Right ventricle myocardium inferior (tissue), 1 donor: ENCODE measurements around the gene UBE2O. TPM values are rescaled to one million over a fixed set of nuclear protein-coding genes. Genes with fewer than 3 reads are reported as not detected.
"Not testable (repeated sequence)": the region's sequence is repeated elsewhere in the genome, so short reads cannot be mapped to it uniquely, and the experiment has no call there.

Experiments used
- ATAC-seq: fragments of 200-7000 bp; cut with Tn5 transposase; one replicate; pipeline ENCODE4 v1.9.1; 2020; ENCODE audit warnings: mild to moderate bottlenecking, moderate library complexity
- DNase-seq: peaks from one replicate; pipeline ENCODE4 v3.0.0; 2021; ENCODE audit errors: missing footprints
- intact Hi-C: fragments of 100-400 bp; cut with DNase I; formaldehyde crosslinking; loops from one replicate; pipeline ENCODE4 v1.11.0; 2022
- total RNA-seq: library from RNA; stranded (reverse); fragmentation: NEBNext Ultra II Directional; extraction: Animal tissue kit (Norgen Biotek cat#: 25700); gene quantifications from one replicate; pipeline ENCODE4 v1.2.1, GENCODE V29; 2021
- donor health status: DM: no; HTN: yes; CAD: no; lungs with severe emphysema.

UBE2O gene
- total RNA-seq, 1 donor from 2014 or later: 35.4 TPM

DNA sequence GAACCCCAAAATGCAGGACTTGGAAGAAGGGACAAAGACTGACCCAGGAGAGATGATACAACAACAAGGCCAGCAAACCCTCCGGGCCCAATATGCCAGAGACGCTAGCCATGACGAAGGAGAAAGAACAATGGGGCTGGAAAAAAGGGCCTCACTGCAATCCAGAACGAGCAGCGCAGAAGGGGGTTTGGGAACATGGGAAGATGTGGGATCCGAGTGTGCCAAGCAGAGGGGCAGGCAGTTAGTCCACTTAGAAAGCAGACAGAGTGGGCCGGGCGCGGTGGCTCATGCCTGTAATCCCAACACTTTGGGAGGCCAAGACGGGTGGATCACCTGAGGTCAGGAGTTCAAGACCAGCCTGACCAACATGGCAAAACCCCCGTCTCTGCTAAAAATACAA lies 106.0 kb downstream of the UBE2O start:
- ATAC-seq, intact Hi-C loops: not testable (repeated sequence)

DNA sequence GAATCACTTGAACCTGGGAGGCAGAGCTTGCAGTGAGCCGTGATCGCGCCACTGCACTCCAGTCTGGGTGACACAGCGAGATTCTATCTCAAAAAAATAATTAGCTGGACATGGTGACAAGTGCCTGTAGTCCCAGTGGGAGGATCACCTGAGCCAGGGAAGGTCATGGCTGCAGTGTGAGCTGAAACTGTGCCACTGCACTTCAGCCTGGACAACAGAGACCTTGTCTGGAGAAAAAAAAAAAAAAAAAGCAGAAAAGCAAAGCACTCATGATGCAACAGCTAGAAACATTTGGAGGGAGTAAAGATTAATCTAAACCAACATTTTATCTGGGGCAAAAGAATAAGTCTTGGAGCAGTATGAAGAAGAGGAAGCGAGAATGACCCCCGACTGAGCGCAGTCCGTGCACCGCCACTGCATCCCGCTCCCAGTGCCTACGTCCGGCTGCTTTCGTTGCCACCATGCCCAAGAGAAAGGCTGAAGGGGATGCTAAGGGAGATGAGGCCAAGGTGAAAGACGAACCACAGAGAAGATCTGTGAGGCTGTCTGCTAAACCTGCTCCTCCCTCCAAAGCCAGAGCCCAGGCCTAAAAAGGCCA lies 107.5 kb downstream of the UBE2O start:
- no peak for DNase-seq
- ATAC-seq: no peak
- intact Hi-C loops: no loop called here

More for the DNA sequence above, 106.0 kb downstream of the UBE2O start:
- not testable (repeated sequence) for DNase-seq

DNA sequence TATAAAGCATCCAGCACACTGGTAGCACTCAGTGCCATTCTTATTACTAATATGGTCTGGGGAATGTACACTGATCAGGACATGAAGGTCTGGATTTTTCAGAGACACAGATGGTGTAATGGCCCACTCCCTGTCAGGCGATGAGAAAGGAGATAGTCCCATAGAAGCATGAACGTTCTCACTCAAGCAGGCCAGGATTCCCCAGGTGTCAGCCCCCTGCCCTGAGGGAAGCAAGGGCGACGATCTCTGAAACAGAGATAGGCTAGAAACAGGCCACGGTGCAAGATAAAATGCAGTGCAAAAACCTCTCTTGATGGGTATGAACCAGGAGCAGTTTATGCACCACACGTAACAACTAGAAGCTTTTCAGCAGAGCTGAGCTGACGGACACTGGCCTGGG lies 109.8 kb downstream of the UBE2O start:
- ATAC-seq (no peak), DNase-seq (no peak)
- intact Hi-C loops: no loop called here

DNA sequence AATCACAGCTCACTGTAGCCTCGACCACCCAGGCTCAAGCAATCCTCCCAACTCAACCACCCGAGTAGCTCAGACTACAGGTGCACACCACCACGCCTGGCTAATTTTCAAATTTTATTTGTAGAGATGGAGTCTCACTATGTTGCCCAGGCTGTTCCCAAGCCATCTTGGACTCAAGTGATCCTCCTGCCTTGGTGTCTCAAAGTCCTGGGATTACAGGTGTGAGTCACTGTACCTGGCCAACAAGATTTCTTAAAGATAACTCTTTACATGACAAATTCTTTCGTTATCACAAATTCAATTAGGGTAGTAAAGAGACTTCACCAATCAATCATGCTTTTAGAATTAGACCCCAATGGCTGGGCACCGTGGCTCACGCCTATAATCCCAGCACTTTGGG lies 111.7 kb downstream of the UBE2O start:
- no peak for ATAC-seq

More for the DNA sequence above, 111.7 kb downstream of the UBE2O start:
- no peak for DNase-seq
- intact Hi-C loops: no loop called here

Other genes starting within 250 kb of the UBE2O start
- 19.4 TPM for gene RNF157, start 212.7 kb downstream of the UBE2O start, total RNA-seq
- 30.4 TPM for gene UBALD2, start 187.8 kb downstream of the UBE2O start, total RNA-seq
- 3.6 TPM for gene QRICH2, start 144.9 kb downstream of the UBE2O start, total RNA-seq
- gene PRPSAP1, start 99.2 kb downstream of the UBE2O start, total RNA-seq: 35.9 TPM
- gene SPHK1, start 68.5 kb downstream of the UBE2O start, total RNA-seq: 2.7 TPM
- not detected for gene AANAT, start 14.5 kb upstream of the UBE2O start, total RNA-seq
- gene RHBDF2, start 48.3 kb upstream of the UBE2O start, total RNA-seq: 17.9 TPM
- gene CYGB, start 84.6 kb upstream of the UBE2O start, total RNA-seq: 38.2 TPM
- 3.4 TPM for gene PRCD, start 86.9 kb upstream of the UBE2O start, total RNA-seq
- 5.7 TPM for gene ST6GALNAC2, start 132.7 kb upstream of the UBE2O start, total RNA-seq
- 6.1 TPM for gene ST6GALNAC1, start 190.6 kb upstream of the UBE2O start, total RNA-seq